BLaER1 treated with 17β-estradiol and CSF1 and Interleukin-3, amounts not matched to agents 10 nM and 100 nM (cell line): ENCODE measurements around the gene JUN.

Source experiments
- H3K27ac ChIP-seq, 11 experiments: shearing (Covaris generic); formaldehyde crosslinking; 2 replicates each; pipeline ENCODE4 v1.8.1; 2022
- H3K27me3 ChIP-seq, 11 experiments: shearing (Covaris generic); formaldehyde crosslinking; 2 replicates each; pipeline ENCODE4 v1.8.1; 2022
- H3K36me3 ChIP-seq, 11 experiments: shearing (Covaris generic); formaldehyde crosslinking; 2 replicates each; pipeline ENCODE4 v1.8.1; 2022
- H3K4me1 ChIP-seq, 10 experiments: shearing (Covaris generic); formaldehyde crosslinking; 2 replicates each; pipeline ENCODE4 v1.8.1; 2022
- H3K4me2 ChIP-seq, 11 experiments: shearing (Covaris generic); formaldehyde crosslinking; 2 replicates each; pipeline ENCODE4 v1.8.1; 2022
- H3K4me3 ChIP-seq, 10 experiments: shearing (Covaris generic); formaldehyde crosslinking; 2 replicates each; pipeline ENCODE4 v1.8.1; 2022
- H3K9ac ChIP-seq, 11 experiments: shearing (Covaris generic); formaldehyde crosslinking; 2 replicates each; pipeline ENCODE4 v1.8.1; 2022
- H3K9me3 ChIP-seq, 11 experiments: shearing (Covaris generic); formaldehyde crosslinking; replicated peaks in 1 of 11; 2 replicates each; pipeline ENCODE4 v1.8.1; 2022
- H4K20me1 ChIP-seq, 11 experiments: shearing (Covaris generic); formaldehyde crosslinking; 2 replicates each; pipeline ENCODE4 v1.8.1; 2022
- Cebpa-rat ChIP-seq, 11 experiments: shearing (Covaris generic); IDR thresholded peaks; 2 replicates each; pipeline ENCODE4 v1.8.1; 2022

The JUN gene

GRCh38 chr1:58789322-58789856 is 5.5 kb upstream of the JUN start:
- H3K9ac ChIP-seq = no peak overlapping the region
- H3K4me1 ChIP-seq = peaks cover 8 to 22% (median 9%) of the 10 kb centered on the region in 10 experiments; a peak in 19 of 20 replicates
- no peak overlapping the region for H3K27ac ChIP-seq
- peaks cover 0 to 4% (median 0%) of the 10 kb centered on the region in 11 experiments; a peak in 3 of 22 replicates for H3K27me3 ChIP-seq
- H3K4me2 ChIP-seq = no peak overlapping the region
- H3K4me3 ChIP-seq = no peak overlapping the region
- no peaks in the 10 kb centered on the region for H4K20me1 ChIP-seq
- peaks cover 0 to 16% (median 11%) of the 10 kb centered on the region in 11 experiments; a peak in 13 of 22 replicates for H3K9me3 ChIP-seq
- no peaks in the 10 kb centered on the region for H3K36me3 ChIP-seq
- no peak for TF ChIP-seq Cebpa-rat (IDR thresholded peaks at IDR 0.05)

DNA sequence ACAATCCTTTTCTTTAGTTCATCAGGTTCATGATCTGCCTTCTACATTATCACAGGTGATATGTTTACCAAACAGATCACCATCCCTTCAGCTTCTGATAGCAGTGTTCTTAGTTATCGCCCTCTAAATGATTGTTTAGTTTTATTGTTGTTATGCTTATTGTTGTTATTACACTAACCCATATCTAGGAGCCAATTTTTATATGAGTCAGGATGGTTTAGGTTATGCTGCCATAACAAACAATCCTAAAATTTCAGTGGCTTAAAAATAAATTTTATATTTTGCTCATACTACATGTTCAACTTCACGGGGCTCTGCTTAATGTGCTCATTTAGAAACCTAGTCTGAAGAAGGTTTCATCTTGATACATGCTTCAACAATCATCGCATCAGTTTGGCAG is 4.4 kb upstream of the JUN start:
- H3K4me1 ChIP-seq = peaks cover 8 to 22% (median 9%) of the 10 kb centered on the region in 10 experiments; a peak in 19 of 20 replicates
- H4K20me1 ChIP-seq = peaks cover 0 to 6% (median 4%) of the 10 kb centered on the region in 11 experiments; a peak in 12 of 22 replicates
- H3K27ac ChIP-seq = no peak overlapping the region
- H3K9me3 ChIP-seq = peaks cover 0 to 16% (median 11%) of the 10 kb centered on the region in 11 experiments; a peak in 13 of 22 replicates
- TF ChIP-seq Cebpa-rat (IDR thresholded peaks at IDR 0.05) = no peak
- no peak overlapping the region for H3K9ac ChIP-seq
- no peak overlapping the region for H3K4me3 ChIP-seq
- no peaks in the 10 kb centered on the region for H3K36me3 ChIP-seq
- H3K4me2 ChIP-seq = no peak overlapping the region
- H3K27me3 ChIP-seq = peaks cover 0 to 4% (median 0%) of the 10 kb centered on the region in 11 experiments; a peak in 3 of 22 replicates

DNA sequence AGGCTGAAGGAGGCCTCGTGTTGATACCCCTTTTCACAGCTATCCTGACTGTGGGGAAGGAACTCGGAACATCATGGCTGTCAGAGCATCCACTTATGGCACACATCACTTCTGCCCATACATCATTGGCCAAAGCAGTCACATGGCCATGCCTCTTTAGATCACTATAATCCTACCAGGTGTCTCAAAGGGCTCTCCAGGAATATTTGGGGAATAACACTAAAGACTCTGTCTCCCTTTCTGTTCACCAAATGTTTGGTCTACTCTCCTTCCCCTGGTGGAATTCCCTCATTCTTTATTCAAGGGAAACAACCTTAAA is 3.0 kb upstream of the JUN start:
- Histone ChIP-seq H3K9me3 (peaks cover 0 to 16% (median 11%) of the 10 kb centered on the region in 11 experiments; a peak in 13 of 22 replicates), H3K27ac (no peak overlapping the region), H4K20me1 (peaks cover 10 to 19% (median 18%) of the 10 kb centered on the region in 11 experiments; a peak in 18 of 22 replicates), H3K36me3 (peaks cover 0 to 13% (median 0%) of the 10 kb centered on the region in 11 experiments; a peak in 7 of 22 replicates), H3K4me1 (peaks cover 8 to 22% (median 19%) of the 10 kb centered on the region in 10 experiments; a peak in 19 of 20 replicates), H3K27me3 (peaks cover 0 to 5% (median 0%) of the 10 kb centered on the region in 11 experiments; a peak in 4 of 22 replicates), H3K4me2 (no peak overlapping the region), H3K4me3 (no peak overlapping the region), H3K9ac (no peak overlapping the region)
- no peak for TF ChIP-seq Cebpa-rat (IDR thresholded peaks at IDR 0.05)

- no peak for TF ChIP-seq Cebpa-rat (IDR thresholded peaks at IDR 0.05)
Observed at GRCh38 chr1:58786184-58786926, 2.5 kb upstream of the JUN start.

DNA sequence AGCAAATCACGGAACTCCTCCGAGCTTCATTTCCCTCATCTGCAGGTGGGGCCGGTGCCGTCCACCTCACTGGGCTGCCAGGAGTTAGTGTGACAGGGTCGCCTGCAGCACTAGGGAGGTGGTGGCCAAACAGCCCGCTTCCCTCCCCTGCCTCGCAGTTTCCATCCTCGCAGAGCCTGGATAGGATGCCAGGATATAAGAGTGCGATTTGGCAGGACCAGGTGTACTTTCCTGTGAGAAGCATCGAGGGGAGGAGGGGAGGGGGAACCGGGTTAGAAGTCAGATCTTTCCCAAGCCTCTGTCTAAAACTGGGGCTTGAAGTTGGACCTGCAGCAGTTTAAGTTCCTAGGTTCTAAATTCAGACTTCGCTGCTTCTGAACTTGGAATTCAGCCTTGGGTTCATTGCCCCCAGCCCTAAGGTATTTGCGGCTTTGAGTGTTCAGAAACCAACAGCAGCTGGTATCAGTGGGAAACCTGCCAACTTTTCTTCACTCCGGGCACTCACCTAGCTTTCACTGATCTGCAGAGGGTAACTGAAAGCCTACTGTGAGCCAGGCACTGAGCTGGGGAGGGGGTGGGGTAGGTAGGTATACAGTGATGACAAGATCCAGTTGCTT is 1.7 kb upstream of the JUN start:
- peaks cover 16 to 31% (median 20%) of the 10 kb centered on the region in 10 experiments for H3K4me1 ChIP-seq
- H3K9me3 ChIP-seq = peaks cover 0 to 16% (median 11%) of the 10 kb centered on the region in 11 experiments; a peak in 13 of 22 replicates
- TF ChIP-seq Cebpa-rat (IDR thresholded peaks at IDR 0.05) = no peak
- peaks cover 0 to 25% (median 0%) of the 10 kb centered on the region in 11 experiments; a peak in 7 of 22 replicates for H3K36me3 ChIP-seq
- peaks cover 0 to 5% (median 0%) of the 10 kb centered on the region in 11 experiments; a peak in 4 of 22 replicates for H3K27me3 ChIP-seq
- H3K4me2 ChIP-seq = peak overlapping the region; percentile 90 to 99 (median 96)
- H3K9ac ChIP-seq = peak overlapping the region; percentile 90 to 100 (median 96)
- H3K27ac ChIP-seq = peak overlapping the region; percentile 93 to 100 (median 97); a peak in 21 of 22 replicates
- peaks cover 22 to 33% (median 31%) of the 10 kb centered on the region in 11 experiments; a peak in 19 of 22 replicates for H4K20me1 ChIP-seq
- H3K4me3 ChIP-seq = peak overlapping the region; percentile 77 to 99 (median 90)

More at GRCh38 chr1:58786184-58786926, 2.5 kb upstream of the JUN start:
- Histone ChIP-seq H3K27me3 (peaks cover 0 to 5% (median 0%) of the 10 kb centered on the region in 11 experiments; a peak in 4 of 22 replicates), H3K36me3 (peaks cover 0 to 18% (median 0%) of the 10 kb centered on the region in 11 experiments; a peak in 7 of 22 replicates), H3K27ac (no peak overlapping the region), H3K4me1 (peaks cover 8 to 24% (median 20%) of the 10 kb centered on the region in 10 experiments; a peak in 19 of 20 replicates), H3K9me3 (peaks cover 0 to 16% (median 11%) of the 10 kb centered on the region in 11 experiments; a peak in 13 of 22 replicates), H3K9ac (peak overlapping the region in 1 of 11 experiments; percentile 100; a peak in 1 of 22 replicates), H3K4me3 (no peak overlapping the region), H3K4me2 (peak overlapping the region in 2 of 11 experiments; percentile 91 to 96; a peak in 1 of 22 replicates), H4K20me1 (peaks cover 14 to 25% (median 23%) of the 10 kb centered on the region in 11 experiments; a peak in 18 of 22 replicates)

GRCh38 chr1:58784758-58785441 is 1.1 kb upstream of the JUN start:
- Histone ChIP-seq H3K4me2 (peak overlapping the region; percentile 90 to 99 (median 96)), H3K27me3 (peaks cover 0 to 5% (median 0%) of the 10 kb centered on the region in 11 experiments; a peak in 4 of 22 replicates), H4K20me1 (peaks cover 23 to 39% (median 38%) of the 10 kb centered on the region in 11 experiments; a peak in 19 of 22 replicates), H3K9ac (peak overlapping the region; percentile 90 to 100 (median 96)), H3K27ac (peak overlapping the region; percentile 93 to 100 (median 97)), H3K9me3 (peaks cover 0 to 16% (median 11%) of the 10 kb centered on the region in 11 experiments; a peak in 13 of 22 replicates), H3K36me3 (peaks cover 0 to 25% (median 0%) of the 10 kb centered on the region in 11 experiments; a peak in 7 of 22 replicates), H3K4me1 (peaks cover 19 to 35% (median 21%) of the 10 kb centered on the region in 10 experiments), H3K4me3 (peak overlapping the region; percentile 77 to 99 (median 90))
- no peak for TF ChIP-seq Cebpa-rat (IDR thresholded peaks at IDR 0.05)

DNA sequence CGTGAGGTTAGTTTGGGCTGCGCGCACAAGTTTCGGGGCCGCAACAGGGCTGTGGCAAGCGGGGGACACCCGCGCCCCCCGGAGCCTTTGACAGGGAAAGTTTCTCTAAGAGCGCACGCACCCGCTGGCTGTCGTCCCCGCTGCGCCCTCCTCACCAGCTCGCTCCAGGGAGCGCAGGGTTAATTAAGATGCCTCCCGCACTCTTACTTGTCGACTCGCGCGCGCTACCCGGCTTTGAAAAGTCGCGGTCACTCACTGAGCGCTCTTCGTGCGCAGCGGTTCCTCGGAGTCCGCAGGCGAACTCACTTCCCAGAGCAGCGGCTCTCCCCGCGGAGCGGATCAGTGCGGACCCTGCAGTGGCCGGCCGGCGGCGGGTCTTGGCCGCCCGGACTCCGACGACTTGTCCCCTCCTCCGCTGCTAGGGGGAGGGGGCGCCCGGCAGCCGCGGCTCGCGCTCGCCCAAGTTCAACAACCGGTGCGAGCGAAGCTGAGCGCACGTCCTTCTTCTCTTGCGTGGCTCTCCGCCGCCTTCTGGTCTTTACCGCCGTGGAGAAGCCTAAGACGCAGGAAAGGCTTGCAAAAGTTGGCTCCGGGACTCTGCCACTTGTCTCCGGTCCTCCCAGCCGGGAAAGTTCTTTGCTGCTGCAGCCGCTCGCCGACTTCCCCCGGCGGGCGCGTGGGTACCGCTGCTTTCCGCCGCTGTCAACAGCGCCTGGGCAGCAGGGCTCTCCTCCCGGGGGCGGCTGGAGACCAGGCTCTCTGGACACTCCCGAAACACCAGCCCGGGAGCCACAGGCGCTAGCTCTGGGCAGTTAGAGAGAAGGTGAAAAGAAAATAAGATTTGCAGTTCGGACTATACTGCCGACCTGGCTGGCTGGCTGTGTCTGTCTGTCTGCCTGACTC is 506 bp downstream of the JUN start:
- Histone ChIP-seq H4K20me1 (peaks cover 23 to 45% (median 39%) of the 10 kb centered on the region in 11 experiments; a peak in 19 of 22 replicates), H3K4me3 (peak overlapping the region; percentile 77 to 99 (median 90)), H3K27me3 (peaks cover 0 to 5% (median 0%) of the 10 kb centered on the region in 11 experiments; a peak in 4 of 22 replicates), H3K27ac (peak overlapping the region; percentile 91 to 100 (median 97)), H3K36me3 (peaks cover 0 to 25% (median 0%) of the 10 kb centered on the region in 11 experiments; a peak in 7 of 22 replicates), H3K9me3 (peaks cover 0 to 5% (median under 1%) of the 10 kb centered on the region in 11 experiments; a peak in 7 of 22 replicates), H3K4me1 (peaks cover 19 to 35% (median 22%) of the 10 kb centered on the region in 10 experiments), H3K4me2 (peak overlapping the region; percentile 81 to 99 (median 94)), H3K9ac (peak overlapping the region; percentile 90 to 100 (median 96))
- no peak for TF ChIP-seq Cebpa-rat (IDR thresholded peaks at IDR 0.05)
